ENCODE measurements around the gene PNMA6F.

- TF ChIP-seq CTCF (IDR thresholded peaks at IDR 0.05) (no peak), EP300 (IDR thresholded peaks at IDR 0.05) (no peak)
Observed at GRCh38 chrX:153299855-153300254, 21.7 kb downstream of the PNMA6F start.
